HepG2 (cell line): ENCODE measurements around the gene SP5. TPM values are rescaled to one million over a fixed set of nuclear protein-coding genes. Genes with fewer than 3 reads are reported as not detected.

Experiments
- CEBPG ChIP-seq: IDR thresholded peaks from 2 replicates; pipeline ENCODE4 v1.6.1; 2016
- FOXJ3 ChIP-seq: sonication (generic); formaldehyde crosslinking; IDR thresholded peaks from 2 replicates; pipeline ENCODE4 v1.4.0; 2020; ENCODE audit warnings: missing genetic modification reagents, mild to moderate bottlenecking, borderline replicate concordance
- GTF2F1 ChIP-seq: fragments of 150-350 bp; IDR thresholded peaks from 2 replicates; pipeline ENCODE4 v1.6.1; 2014; ENCODE audit warnings: low read length
- NR3C1 ChIP-seq: sonication (generic); formaldehyde crosslinking; IDR thresholded peaks from 2 replicates; pipeline ENCODE4 v1.4.0; 2020; ENCODE audit warnings: missing genetic modification reagents
- RBM22 ChIP-seq: fragments of 200-400 bp; formaldehyde crosslinking; optimal IDR thresholded peaks from 2 replicates; pipeline ENCODE3; 2017; ENCODE audit warnings: mild to moderate bottlenecking, low read length, moderate library complexity
- RFX3 ChIP-seq: IDR thresholded peaks from 2 replicates; pipeline ENCODE4 v1.6.1; 2016; ENCODE audit warnings: missing biosample characterization, missing genetic modification reagents
- SMARCE1 ChIP-seq: fragments of 450-650 bp; IDR thresholded peaks from 2 replicates; pipeline ENCODE4 v1.6.1; 2017; ENCODE audit warnings: borderline replicate concordance
- SSRP1 ChIP-seq: IDR thresholded peaks from 2 replicates; pipeline ENCODE4 v1.6.1; 2016; ENCODE audit warnings: control low read depth
- TEAD2 ChIP-seq: sonication (generic); formaldehyde crosslinking; IDR thresholded peaks from 2 replicates; pipeline ENCODE4 v1.9.0; 2021; ENCODE audit warnings: missing genetic modification reagents
- ZBTB1 ChIP-seq: sonication (generic); formaldehyde crosslinking; IDR thresholded peaks from 2 replicates; pipeline ENCODE4 v1.4.0; 2020; ENCODE audit warnings: missing genetic modification reagents, borderline replicate concordance
- ZKSCAN1 ChIP-seq: fragments of 150-350 bp; IDR thresholded peaks from 2 replicates; pipeline ENCODE4 v1.6.1; 2014; ENCODE audit warnings: low read length
- ZNF205 ChIP-seq: IDR thresholded peaks from 2 replicates; pipeline ENCODE4 v1.6.1; 2018; ENCODE audit warnings: missing biosample characterization, missing genetic modification reagents
- ZNF703 ChIP-seq: sonication (generic); formaldehyde crosslinking; IDR thresholded peaks from 2 replicates; pipeline ENCODE4 v1.5.1; 2020; ENCODE audit warnings: missing genetic modification reagents, mild to moderate bottlenecking, moderate library complexity, borderline replicate concordance
- ZSCAN25 ChIP-seq: sonication (generic); formaldehyde crosslinking; IDR thresholded peaks from 2 replicates; pipeline ENCODE4 v1.8.0; 2022; ENCODE audit warnings: mild to moderate bottlenecking, missing genetic modification reagents
- polyA plus RNA-seq, 8 experiments: library from polyadenylated mRNA; depleted of rRNA in 3 of 8; stranded (reverse) in 7 of 8; unstranded in 1 of 8; fragments of >200 nt; fragmentation: Illumina TruSeq in 4 of 8; extraction: Trizol in 4 of 8; gene quantifications; 2 replicates each; pipeline versions ENCODE4 v1.2.1 to v1.2.3, GENCODE V29; 2011 to 2016; ENCODE audit warnings: low read depth in 4 of 8, missing spikeins in 1 of 8, mixed read lengths in 1 of 8; ENCODE audit not compliant: insufficient read depth in 1 of 8
- total RNA-seq, 5 experiments: library from RNA; depleted of rRNA; stranded (reverse); fragments of >200 nt; fragmentation: Illumina TruSeq; extraction: Trizol; gene quantifications; 2 replicates each; pipeline ENCODE4 v1.2.3, GENCODE V29; 2016; ENCODE audit warnings: low read depth in 1 of 5
- TF ChIP-seq, protein P1 (sequence below): sonication (generic); formaldehyde crosslinking; IDR thresholded peaks from 2 replicates; pipeline ENCODE4 v1.5.1; 2020; ENCODE audit warnings: missing genetic modification reagents, mild to moderate bottlenecking, borderline replicate concordance
- TF ChIP-seq, protein P2 (sequence below): sonication (generic); formaldehyde crosslinking; conservative IDR thresholded peaks from 2 replicates; pipeline ENCODE4 v1.8.0; 2022; ENCODE audit warnings: missing genetic modification reagents
- TF ChIP-seq, protein P3 (sequence below): sonication (generic); formaldehyde crosslinking; IDR thresholded peaks from 2 replicates; pipeline ENCODE4 v1.4.0; 2020; ENCODE audit warnings: missing genetic modification reagents, borderline replicate concordance
- TF ChIP-seq, protein P4 (sequence below): sonication (generic); formaldehyde crosslinking; IDR thresholded peaks from 2 replicates; pipeline ENCODE4 v1.5.1; 2020; ENCODE audit warnings: mild to moderate bottlenecking, missing genetic modification reagents, borderline replicate concordance
- TF ChIP-seq, protein P5 (sequence below): IDR thresholded peaks from 2 replicates; pipeline ENCODE4 v1.6.1; 2018; ENCODE audit warnings: missing genetic modification reagents

The SP5 gene
- total and polyA plus RNA-seq, 2 of the 13 experiments (the other 11 are each of a cell fraction or from before 2014, with no cell fraction given), result 50.8 to 119 TPM

DNA sequence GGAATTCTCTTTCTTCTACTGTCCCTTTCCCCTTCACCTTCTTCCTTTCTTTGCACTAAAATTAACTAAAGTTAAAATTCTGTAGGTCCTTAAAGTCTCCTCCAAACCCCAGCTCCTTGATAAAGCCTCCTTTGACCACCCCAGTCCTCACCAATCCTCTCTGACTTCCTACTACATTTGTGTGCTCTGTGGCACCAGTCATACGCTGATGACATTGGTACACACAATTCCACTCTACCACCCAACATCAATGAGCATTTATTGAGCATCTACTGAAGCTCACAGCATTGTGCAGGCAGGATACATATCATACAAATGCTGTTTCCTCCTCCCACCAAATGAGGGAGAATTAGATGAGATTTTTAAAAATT, 4.5 kb upstream of the SP5 start (continued):
- TF ChIP-seq GTF2F1 (no peak), ZKSCAN1 (no peak), NR3C1 (CRISPR knock-in tag) (no peak), RFX3 (CRISPR knock-in tag) (no peak), ZSCAN25 (no peak), FOXJ3 (CRISPR knock-in tag) (no peak), ZNF703 (CRISPR knock-in tag) (no peak), RBM22 (peak; percentile 77), ZBTB1 (CRISPR knock-in tag) (no peak), TEAD2 (no peak), SMARCE1 (no peak), CEBPG (CRISPR knock-in tag) (no peak), SSRP1 (0 out of 2 replicates have a peak, but pooled peaks have one; percentile 90), ZNF205 (CRISPR knock-in tag) (no peak)
- TF ChIP-seq, protein P1, sequence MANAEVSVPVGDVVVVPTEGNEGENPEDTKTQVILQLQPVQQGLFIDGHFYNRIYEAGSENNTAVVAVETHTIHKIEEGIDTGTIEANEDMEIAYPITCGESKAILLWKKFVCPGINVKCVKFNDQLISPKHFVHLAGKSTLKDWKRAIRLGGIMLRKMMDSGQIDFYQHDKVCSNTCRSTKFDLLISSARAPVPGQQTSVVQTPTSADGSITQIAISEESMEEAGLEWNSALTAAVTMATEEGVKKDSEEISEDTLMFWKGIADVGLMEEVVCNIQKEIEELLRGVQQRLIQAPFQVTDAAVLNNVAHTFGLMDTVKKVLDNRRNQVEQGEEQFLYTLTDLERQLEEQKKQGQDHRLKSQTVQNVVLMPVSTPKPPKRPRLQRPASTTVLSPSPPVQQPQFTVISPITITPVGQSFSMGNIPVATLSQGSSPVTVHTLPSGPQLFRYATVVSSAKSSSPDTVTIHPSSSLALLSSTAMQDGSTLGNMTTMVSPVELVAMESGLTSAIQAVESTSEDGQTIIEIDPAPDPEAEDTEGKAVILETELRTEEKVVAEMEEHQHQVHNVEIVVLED (CRISPR knock-in tag), result no peak
- TF ChIP-seq, protein P2, sequence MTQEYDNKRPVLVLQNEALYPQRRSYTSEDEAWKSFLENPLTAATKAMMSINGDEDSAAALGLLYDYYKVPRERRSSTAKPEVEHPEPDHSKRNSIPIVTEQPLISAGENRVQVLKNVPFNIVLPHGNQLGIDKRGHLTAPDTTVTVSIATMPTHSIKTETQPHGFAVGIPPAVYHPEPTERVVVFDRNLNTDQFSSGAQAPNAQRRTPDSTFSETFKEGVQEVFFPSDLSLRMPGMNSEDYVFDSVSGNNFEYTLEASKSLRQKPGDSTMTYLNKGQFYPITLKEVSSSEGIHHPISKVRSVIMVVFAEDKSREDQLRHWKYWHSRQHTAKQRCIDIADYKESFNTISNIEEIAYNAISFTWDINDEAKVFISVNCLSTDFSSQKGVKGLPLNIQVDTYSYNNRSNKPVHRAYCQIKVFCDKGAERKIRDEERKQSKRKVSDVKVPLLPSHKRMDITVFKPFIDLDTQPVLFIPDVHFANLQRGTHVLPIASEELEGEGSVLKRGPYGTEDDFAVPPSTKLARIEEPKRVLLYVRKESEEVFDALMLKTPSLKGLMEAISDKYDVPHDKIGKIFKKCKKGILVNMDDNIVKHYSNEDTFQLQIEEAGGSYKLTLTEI (CRISPR knock-in tag), result no peak; the same call in 1 of the 2 replicates
- TF ChIP-seq, protein P3, sequence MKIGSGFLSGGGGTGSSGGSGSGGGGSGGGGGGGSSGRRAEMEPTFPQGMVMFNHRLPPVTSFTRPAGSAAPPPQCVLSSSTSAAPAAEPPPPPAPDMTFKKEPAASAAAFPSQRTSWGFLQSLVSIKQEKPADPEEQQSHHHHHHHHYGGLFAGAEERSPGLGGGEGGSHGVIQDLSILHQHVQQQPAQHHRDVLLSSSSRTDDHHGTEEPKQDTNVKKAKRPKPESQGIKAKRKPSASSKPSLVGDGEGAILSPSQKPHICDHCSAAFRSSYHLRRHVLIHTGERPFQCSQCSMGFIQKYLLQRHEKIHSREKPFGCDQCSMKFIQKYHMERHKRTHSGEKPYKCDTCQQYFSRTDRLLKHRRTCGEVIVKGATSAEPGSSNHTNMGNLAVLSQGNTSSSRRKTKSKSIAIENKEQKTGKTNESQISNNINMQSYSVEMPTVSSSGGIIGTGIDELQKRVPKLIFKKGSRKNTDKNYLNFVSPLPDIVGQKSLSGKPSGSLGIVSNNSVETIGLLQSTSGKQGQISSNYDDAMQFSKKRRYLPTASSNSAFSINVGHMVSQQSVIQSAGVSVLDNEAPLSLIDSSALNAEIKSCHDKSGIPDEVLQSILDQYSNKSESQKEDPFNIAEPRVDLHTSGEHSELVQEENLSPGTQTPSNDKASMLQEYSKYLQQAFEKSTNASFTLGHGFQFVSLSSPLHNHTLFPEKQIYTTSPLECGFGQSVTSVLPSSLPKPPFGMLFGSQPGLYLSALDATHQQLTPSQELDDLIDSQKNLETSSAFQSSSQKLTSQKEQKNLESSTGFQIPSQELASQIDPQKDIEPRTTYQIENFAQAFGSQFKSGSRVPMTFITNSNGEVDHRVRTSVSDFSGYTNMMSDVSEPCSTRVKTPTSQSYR (CRISPR knock-in tag), result no peak
- TF ChIP-seq, protein P4, sequence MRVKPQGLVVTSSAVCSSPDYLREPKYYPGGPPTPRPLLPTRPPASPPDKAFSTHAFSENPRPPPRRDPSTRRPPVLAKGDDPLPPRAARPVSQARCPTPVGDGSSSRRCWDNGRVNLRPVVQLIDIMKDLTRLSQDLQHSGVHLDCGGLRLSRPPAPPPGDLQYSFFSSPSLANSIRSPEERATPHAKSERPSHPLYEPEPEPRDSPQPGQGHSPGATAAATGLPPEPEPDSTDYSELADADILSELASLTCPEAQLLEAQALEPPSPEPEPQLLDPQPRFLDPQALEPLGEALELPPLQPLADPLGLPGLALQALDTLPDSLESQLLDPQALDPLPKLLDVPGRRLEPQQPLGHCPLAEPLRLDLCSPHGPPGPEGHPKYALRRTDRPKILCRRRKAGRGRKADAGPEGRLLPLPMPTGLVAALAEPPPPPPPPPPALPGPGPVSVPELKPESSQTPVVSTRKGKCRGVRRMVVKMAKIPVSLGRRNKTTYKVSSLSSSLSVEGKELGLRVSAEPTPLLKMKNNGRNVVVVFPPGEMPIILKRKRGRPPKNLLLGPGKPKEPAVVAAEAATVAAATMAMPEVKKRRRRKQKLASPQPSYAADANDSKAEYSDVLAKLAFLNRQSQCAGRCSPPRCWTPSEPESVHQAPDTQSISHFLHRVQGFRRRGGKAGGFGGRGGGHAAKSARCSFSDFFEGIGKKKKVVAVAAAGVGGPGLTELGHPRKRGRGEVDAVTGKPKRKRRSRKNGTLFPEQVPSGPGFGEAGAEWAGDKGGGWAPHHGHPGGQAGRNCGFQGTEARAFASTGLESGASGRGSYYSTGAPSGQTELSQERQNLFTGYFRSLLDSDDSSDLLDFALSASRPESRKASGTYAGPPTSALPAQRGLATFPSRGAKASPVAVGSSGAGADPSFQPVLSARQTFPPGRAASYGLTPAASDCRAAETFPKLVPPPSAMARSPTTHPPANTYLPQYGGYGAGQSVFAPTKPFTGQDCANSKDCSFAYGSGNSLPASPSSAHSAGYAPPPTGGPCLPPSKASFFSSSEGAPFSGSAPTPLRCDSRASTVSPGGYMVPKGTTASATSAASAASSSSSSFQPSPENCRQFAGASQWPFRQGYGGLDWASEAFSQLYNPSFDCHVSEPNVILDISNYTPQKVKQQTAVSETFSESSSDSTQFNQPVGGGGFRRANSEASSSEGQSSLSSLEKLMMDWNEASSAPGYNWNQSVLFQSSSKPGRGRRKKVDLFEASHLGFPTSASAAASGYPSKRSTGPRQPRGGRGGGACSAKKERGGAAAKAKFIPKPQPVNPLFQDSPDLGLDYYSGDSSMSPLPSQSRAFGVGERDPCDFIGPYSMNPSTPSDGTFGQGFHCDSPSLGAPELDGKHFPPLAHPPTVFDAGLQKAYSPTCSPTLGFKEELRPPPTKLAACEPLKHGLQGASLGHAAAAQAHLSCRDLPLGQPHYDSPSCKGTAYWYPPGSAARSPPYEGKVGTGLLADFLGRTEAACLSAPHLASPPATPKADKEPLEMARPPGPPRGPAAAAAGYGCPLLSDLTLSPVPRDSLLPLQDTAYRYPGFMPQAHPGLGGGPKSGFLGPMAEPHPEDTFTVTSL (CRISPR knock-in tag), result no peak
- TF ChIP-seq, protein P5, sequence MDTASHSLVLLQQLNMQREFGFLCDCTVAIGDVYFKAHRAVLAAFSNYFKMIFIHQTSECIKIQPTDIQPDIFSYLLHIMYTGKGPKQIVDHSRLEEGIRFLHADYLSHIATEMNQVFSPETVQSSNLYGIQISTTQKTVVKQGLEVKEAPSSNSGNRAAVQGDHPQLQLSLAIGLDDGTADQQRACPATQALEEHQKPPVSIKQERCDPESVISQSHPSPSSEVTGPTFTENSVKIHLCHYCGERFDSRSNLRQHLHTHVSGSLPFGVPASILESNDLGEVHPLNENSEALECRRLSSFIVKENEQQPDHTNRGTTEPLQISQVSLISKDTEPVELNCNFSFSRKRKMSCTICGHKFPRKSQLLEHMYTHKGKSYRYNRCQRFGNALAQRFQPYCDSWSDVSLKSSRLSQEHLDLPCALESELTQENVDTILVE (CRISPR knock-in tag), result no peak; the same call in 1 of the 2 replicates
